Calu3 (cell line): ENCODE results near the gene GBX1. TPM values are rescaled to one million over a fixed set of nuclear protein-coding genes. Genes with fewer than 3 reads are reported as not detected.

Experiments
- BruUV-seq: library from RNA; stranded (reverse); fragments of 400-500 nt; replicated peaks from 2 replicates; lab custom pipeline; 2021; lab: Mats Ljungman, UMichigan
- CTCF ChIA-PET: fragments of 300-600 bp; sonication (Branson Sonifier 250); formaldehyde crosslinking; loops from one replicate; lab custom pipeline; 2022; ENCODE audit warnings: antibody characterized with exemption; lab: Charles Lee
- DNase-seq: peaks from one replicate; pipeline ENCODE4 v3.0.0; 2022
- H3K27ac Mint-ChIP-seq: one replicate; pipeline ENCODE4 v1.8.0; 2022; ENCODE audit warnings: mixed read lengths; ENCODE audit not compliant: unreplicated experiment
- H3K27me3 Mint-ChIP-seq: one replicate; pipeline ENCODE4 v1.8.0; 2022; ENCODE audit warnings: mixed read lengths; ENCODE audit not compliant: unreplicated experiment
- H3K36me3 Mint-ChIP-seq: one replicate; pipeline ENCODE4 v1.8.0; 2022; ENCODE audit warnings: mild to moderate bottlenecking, moderate library complexity, mixed read lengths; ENCODE audit not compliant: insufficient read depth, unreplicated experiment
- H3K4me1 Mint-ChIP-seq: one replicate; pipeline ENCODE4 v1.8.0; 2022; ENCODE audit warnings: mild to moderate bottlenecking, low read depth, mixed read lengths; ENCODE audit not compliant: unreplicated experiment
- H3K4me3 Mint-ChIP-seq: one replicate; pipeline ENCODE4 v1.8.0; 2022; ENCODE audit warnings: mild to moderate bottlenecking, low read depth, moderate library complexity, mixed read lengths; ENCODE audit not compliant: unreplicated experiment
- H3K9me3 Mint-ChIP-seq: one replicate; pipeline ENCODE4 v1.8.0; 2022; ENCODE audit warnings: low read depth, mixed read lengths; ENCODE audit not compliant: unreplicated experiment
- CTCF ChIP-seq: fragments of 200-600 bp; IDR thresholded peaks from one replicate; pipeline ENCODE4 v1.8.0; 2022; ENCODE audit warnings: antibody characterized with exemption; ENCODE audit not compliant: unreplicated experiment
- intact Hi-C: fragments of 100-400 bp; cut with micrococcal nuclease; formaldehyde crosslinking; loops from one replicate; pipeline ENCODE4 v1.10.0; 2022; ENCODE audit not compliant: unreplicated experiment
- total RNA-seq: library from RNA; stranded (reverse); gene quantifications from 2 replicates; pipeline ENCODE4 v1.2.3, GENCODE V29; 2022

Gene GBX1
- total RNA-seq, 1 experiment from 2014 or later, result not detected

GRCh38 chr7:151120896-151121295 lies 46.6 kb downstream of the GBX1 start:
- Mint-ChIP-seq H3K4me3 (no peak overlapping the region), H3K27me3 (no peaks in the 10 kb centered on the region), H3K36me3 (peaks cover 22% of the 10 kb centered on the region), H3K4me1 (peaks cover 4% of the 10 kb centered on the region), H3K9me3 (no peaks in the 10 kb centered on the region), H3K27ac (no peak overlapping the region)
- no peak for DNase-seq
- BruUV-seq, result no TSS peak
- CTCF ChIA-PET, result no interaction called here
- no peak for TF ChIP-seq CTCF
- intact Hi-C loops, result loop anchor here (5.0 kb wide), 2 partner anchors 121 to 181 kb away; no protein-coding TSS in a partner anchor

- Mint-ChIP-seq H3K36me3 (peaks cover 18% of the 10 kb centered on the region), H3K27me3 (no peaks in the 10 kb centered on the region)
- CTCF ChIA-PET, result no interaction called here
Observed at GRCh38 chr7:151119902-151120301, 47.6 kb downstream of the GBX1 start.

GRCh38 chr7:151119055-151119415 lies 48.5 kb downstream of the GBX1 start:
- TF ChIP-seq CTCF, result no peak
- CTCF ChIA-PET, result no interaction called here
- peaks cover 7% of the 10 kb centered on the region for H3K4me1 Mint-ChIP-seq
- DNase-seq, result no peak
- no peaks in the 10 kb centered on the region for H3K9me3 Mint-ChIP-seq
- H3K4me3 Mint-ChIP-seq, result no peak overlapping the region
- H3K36me3 Mint-ChIP-seq, result peaks cover 17% of the 10 kb centered on the region
- no TSS peak for BruUV-seq
- intact Hi-C loops, result no loop called here
- H3K27me3 Mint-ChIP-seq, result no peaks in the 10 kb centered on the region
- no peak overlapping the region for H3K27ac Mint-ChIP-seq

More at GRCh38 chr7:151119902-151120301, 47.6 kb downstream of the GBX1 start:
- no peak for DNase-seq
- Mint-ChIP-seq H3K9me3 (no peaks in the 10 kb centered on the region), H3K27ac (no peak overlapping the region), H3K4me1 (peaks cover 7% of the 10 kb centered on the region), H3K4me3 (no peak overlapping the region)
- no TSS peak for BruUV-seq
- no peak for TF ChIP-seq CTCF
- intact Hi-C loops, result loop anchor here (5.0 kb wide), 2 partner anchors 122 to 182 kb away; no protein-coding TSS in a partner anchor

GRCh38 chr7:151118108-151119054 lies 49.1 kb downstream of the GBX1 start:
- no peak for DNase-seq
- TF ChIP-seq CTCF, result no peak
- H3K4me1 Mint-ChIP-seq, result peaks cover 7% of the 10 kb centered on the region
- H3K9me3 Mint-ChIP-seq, result no peaks in the 10 kb centered on the region
- no TSS peak for BruUV-seq
- CTCF ChIA-PET, result no interaction called here
- intact Hi-C loops, result no loop called here
- no peak overlapping the region for H3K4me3 Mint-ChIP-seq
- H3K36me3 Mint-ChIP-seq, result peaks cover 17% of the 10 kb centered on the region
- H3K27me3 Mint-ChIP-seq, result no peaks in the 10 kb centered on the region
- H3K27ac Mint-ChIP-seq, result no peak overlapping the region
